Activated T-cell treated with anti-CD3 and anti-CD28 coated beads, Interleukin-2, amount 50 U/mL, for 24 hours (primary cell): ENCODE data around the gene FANCC.
"Not testable (repeated sequence)": the region's sequence is repeated elsewhere in the genome, so short reads cannot be mapped to it uniquely, and the experiment has no call there.

Source experiments
- DNase-seq: peaks from one replicate; pipeline ENCODE4 v3.0.0-alpha.2; 2020
- H3K27ac Mint-ChIP-seq: 2 replicates; pipeline ENCODE4 v1.8.0; 2020; ENCODE audit warnings: mild to moderate bottlenecking, mixed read lengths
- H3K27me3 Mint-ChIP-seq: 2 replicates; pipeline ENCODE4 v1.8.0; 2020; ENCODE audit warnings: mixed read lengths
- H3K36me3 Mint-ChIP-seq: 2 replicates; pipeline ENCODE4 v1.8.0; 2020; ENCODE audit warnings: low read depth, mixed read lengths
- H3K4me1 Mint-ChIP-seq: 2 replicates; pipeline ENCODE4 v1.8.0; 2020; ENCODE audit warnings: low read depth, mixed read lengths
- H3K4me3 Mint-ChIP-seq: 2 replicates; pipeline ENCODE4 v1.8.0; 2020; ENCODE audit warnings: mild to moderate bottlenecking, moderate library complexity, mixed read lengths
- H3K9me3 Mint-ChIP-seq: 2 replicates; pipeline ENCODE4 v1.8.0; 2020; ENCODE audit warnings: mixed read lengths

Gene FANCC

GRCh38 chr9:95249986-95250385 lies 67.5 kb downstream of the FANCC start:
- Mint-ChIP-seq H3K36me3 (peaks cover 20% of the 10 kb centered on the region), H3K27me3 (no peaks in the 10 kb centered on the region), H3K4me3 (no peak overlapping the region), H3K9me3 (no peaks in the 10 kb centered on the region), H3K27ac (no peak overlapping the region), H3K4me1 (no peaks in the 10 kb centered on the region)
- no peak for DNase-seq

- no peaks in the 10 kb centered on the region for H3K27me3 Mint-ChIP-seq
- H3K4me1 Mint-ChIP-seq, result no peaks in the 10 kb centered on the region
- H3K36me3 Mint-ChIP-seq, result peaks cover 26% of the 10 kb centered on the region
- no peak for DNase-seq
- H3K4me3 Mint-ChIP-seq, result no peak overlapping the region
- H3K27ac Mint-ChIP-seq, result no peak overlapping the region
- H3K9me3 Mint-ChIP-seq, result no peaks in the 10 kb centered on the region
These were observed 71.0 kb downstream of the FANCC start for GRCh38 chr9:95246547-95246946.

GRCh38 chr9:95242613-95243012 lies 74.9 kb downstream of the FANCC start:
- Mint-ChIP-seq H3K9me3 (no peaks in the 10 kb centered on the region), H3K4me3 (no peak overlapping the region), H3K36me3 (peaks cover 33% of the 10 kb centered on the region), H3K27ac (no peak overlapping the region), H3K27me3 (no peaks in the 10 kb centered on the region), H3K4me1 (no peaks in the 10 kb centered on the region)
- no peak for DNase-seq

- H3K9me3 Mint-ChIP-seq, result no peaks in the 10 kb centered on the region
- no peak overlapping the region for H3K27ac Mint-ChIP-seq
- H3K4me3 Mint-ChIP-seq, result no peak overlapping the region
- no peaks in the 10 kb centered on the region for H3K4me1 Mint-ChIP-seq
- peaks cover 14% of the 10 kb centered on the region for H3K36me3 Mint-ChIP-seq
- no peaks in the 10 kb centered on the region for H3K27me3 Mint-ChIP-seq
- DNase-seq, result no peak
These were observed 78.4 kb downstream of the FANCC start for GRCh38 chr9:95239071-95239470.

- no peak overlapping the region for H3K27ac Mint-ChIP-seq
- no peak for DNase-seq
- no peaks in the 10 kb centered on the region for H3K27me3 Mint-ChIP-seq
- no peak overlapping the region for H3K4me3 Mint-ChIP-seq
- H3K36me3 Mint-ChIP-seq, result peaks cover 18% of the 10 kb centered on the region
- H3K9me3 Mint-ChIP-seq, result no peaks in the 10 kb centered on the region
- no peaks in the 10 kb centered on the region for H3K4me1 Mint-ChIP-seq
These were observed 80.2 kb downstream of the FANCC start for GRCh38 chr9:95237336-95237735.

- H3K27ac Mint-ChIP-seq, result no peak overlapping the region
- no peak for DNase-seq
These were observed 87.5 kb downstream of the FANCC start for GRCh38 chr9:95230046-95230445.

GRCh38 chr9:95229230-95229915 lies 88.1 kb downstream of the FANCC start:
- no peaks in the 10 kb centered on the region for H3K4me1 Mint-ChIP-seq
- peaks cover 23% of the 10 kb centered on the region for H3K36me3 Mint-ChIP-seq
- no peak overlapping the region for H3K4me3 Mint-ChIP-seq
- H3K9me3 Mint-ChIP-seq, result peaks cover 3% of the 10 kb centered on the region
- H3K27me3 Mint-ChIP-seq, result no peaks in the 10 kb centered on the region
- no peak overlapping the region for H3K27ac Mint-ChIP-seq
- DNase-seq, result no peak

More at GRCh38 chr9:95230046-95230445, 87.5 kb downstream of the FANCC start:
- Mint-ChIP-seq H3K9me3 (peaks cover 3% of the 10 kb centered on the region), H3K27me3 (no peaks in the 10 kb centered on the region), H3K36me3 (peaks cover 26% of the 10 kb centered on the region), H3K4me1 (no peaks in the 10 kb centered on the region), H3K4me3 (no peak overlapping the region)

GRCh38 chr9:95226921-95227320 lies 90.6 kb downstream of the FANCC start:
- H3K36me3 Mint-ChIP-seq, result peaks cover 16% of the 10 kb centered on the region
- no peaks in the 10 kb centered on the region for H3K27me3 Mint-ChIP-seq
- H3K9me3 Mint-ChIP-seq, result peaks cover 3% of the 10 kb centered on the region
- no peaks in the 10 kb centered on the region for H3K4me1 Mint-ChIP-seq
- H3K4me3 Mint-ChIP-seq, result no peak overlapping the region
- DNase-seq, result no peak
- no peak overlapping the region for H3K27ac Mint-ChIP-seq

- Mint-ChIP-seq H3K4me3 (no peak overlapping the region), H3K36me3 (peaks cover 14% of the 10 kb centered on the region), H3K9me3 (no peaks in the 10 kb centered on the region), H3K27ac (no peak overlapping the region), H3K27me3 (no peaks in the 10 kb centered on the region), H3K4me1 (no peaks in the 10 kb centered on the region)
- no peak for DNase-seq
These were observed 91.8 kb downstream of the FANCC start for GRCh38 chr9:95225726-95226106.

- no peak for DNase-seq
- H3K27me3 Mint-ChIP-seq, result no peaks in the 10 kb centered on the region
- no peaks in the 10 kb centered on the region for H3K4me1 Mint-ChIP-seq
- H3K27ac Mint-ChIP-seq, result no peak overlapping the region
- no peaks in the 10 kb centered on the region for H3K9me3 Mint-ChIP-seq
- H3K36me3 Mint-ChIP-seq, result peaks cover 12% of the 10 kb centered on the region
- H3K4me3 Mint-ChIP-seq, result no peak overlapping the region
These were observed 92.3 kb downstream of the FANCC start for GRCh38 chr9:95225076-95225725.

GRCh38 chr9:95224376-95225019 lies 93.0 kb downstream of the FANCC start:
- no peak for DNase-seq
- no peak overlapping the region for H3K27ac Mint-ChIP-seq

GRCh38 chr9:95220352-95220751 lies 97.2 kb downstream of the FANCC start:
- H3K4me1 Mint-ChIP-seq, H3K36me3 Mint-ChIP-seq, H3K4me3 Mint-ChIP-seq, DNase-seq, H3K27me3 Mint-ChIP-seq, H3K27ac Mint-ChIP-seq, H3K9me3 Mint-ChIP-seq: not testable (repeated sequence)

More at GRCh38 chr9:95224376-95225019, 93.0 kb downstream of the FANCC start:
- no peaks in the 10 kb centered on the region for H3K9me3 Mint-ChIP-seq
- no peaks in the 10 kb centered on the region for H3K4me1 Mint-ChIP-seq
- H3K27me3 Mint-ChIP-seq, result no peaks in the 10 kb centered on the region
- no peak overlapping the region for H3K4me3 Mint-ChIP-seq
- peaks cover 13% of the 10 kb centered on the region for H3K36me3 Mint-ChIP-seq

- no peak overlapping the region for H3K4me3 Mint-ChIP-seq
- H3K27me3 Mint-ChIP-seq, result no peaks in the 10 kb centered on the region
- H3K9me3 Mint-ChIP-seq, result no peaks in the 10 kb centered on the region
- DNase-seq, result no peak
- H3K27ac Mint-ChIP-seq, result no peak overlapping the region
- peaks cover 9% of the 10 kb centered on the region for H3K36me3 Mint-ChIP-seq
- H3K4me1 Mint-ChIP-seq, result peaks cover 5% of the 10 kb centered on the region
These were observed 98.7 kb downstream of the FANCC start for GRCh38 chr9:95218773-95219172.

- DNase-seq, result no peak
- no peaks in the 10 kb centered on the region for H3K9me3 Mint-ChIP-seq
These were observed 99.6 kb downstream of the FANCC start for GRCh38 chr9:95217936-95218335.

GRCh38 chr9:95215336-95215898 lies 102.1 kb downstream of the FANCC start:
- H3K36me3 Mint-ChIP-seq, result peaks cover 5% of the 10 kb centered on the region
- H3K4me1 Mint-ChIP-seq, result peaks cover 7% of the 10 kb centered on the region
- H3K27me3 Mint-ChIP-seq, result no peaks in the 10 kb centered on the region
- H3K27ac Mint-ChIP-seq, result no peak overlapping the region
- no peak overlapping the region for H3K4me3 Mint-ChIP-seq
- H3K9me3 Mint-ChIP-seq, result no peaks in the 10 kb centered on the region
- no peak for DNase-seq

More at GRCh38 chr9:95217936-95218335, 99.6 kb downstream of the FANCC start:
- Mint-ChIP-seq H3K4me3 (no peak overlapping the region), H3K4me1 (peaks cover 5% of the 10 kb centered on the region), H3K27me3 (no peaks in the 10 kb centered on the region), H3K27ac (no peak overlapping the region), H3K36me3 (peaks cover 9% of the 10 kb centered on the region)
